ENCODE data around the gene CTSS. TPM values are rescaled to one million over a fixed set of nuclear protein-coding genes. Genes with fewer than 3 reads are reported as not detected.

Gene CTSS
- total RNA-seq, 1 experiment from 2014 or later = 0.57 TPM

- Histone ChIP-seq H4K20me1 (ENCODE audit: insufficient read depth) (no peaks in the 10 kb centered on the region), H3K4me3 (replicated peaks in 1 of 2; ENCODE audit: low read depth in 1 of 2, low read length in 2 of 2) (no peak overlapping the region), H3K79me2 (ENCODE audit: insufficient read depth, low read length) (no peaks in the 10 kb centered on the region), H3K9ac (ENCODE audit: low read length) (no peak overlapping the region), H3K9me2 (ENCODE audit: insufficient read depth) (no peaks in the 10 kb centered on the region), H3K4me1 (ENCODE audit: control insufficient read depth in 1 of 2, insufficient read depth in 2 of 2, low read length in 2 of 2) (no peaks in the 10 kb centered on the region), H3K36me3 (ENCODE audit: control insufficient read depth in 1 of 2, insufficient read depth in 2 of 2, low read length in 2 of 2) (no peaks in the 10 kb centered on the region), H3K9me3 (ENCODE audit: control insufficient read depth in 1 of 2, insufficient read depth in 1 of 2, low read depth in 1 of 2, low read length in 2 of 2) (no peaks in the 10 kb centered on the region), H3K27ac (ENCODE audit: low read depth, low read length) (no peak overlapping the region), H2AFZ (ENCODE audit: low read depth, low read length, poor library complexity, severe bottlenecking) (no peak overlapping the region), H3K4me2 (ENCODE audit: low read length) (no peak overlapping the region), H3K27me3 (ENCODE audit: insufficient read depth, low read length) (no peaks in the 10 kb centered on the region)
- CTCF ChIA-PET = no interaction called here
- no peak for DNase-seq (ENCODE audit: low read depth, low spot score)
- BruUV-seq (replicated peaks) = no TSS peak
- intact Hi-C loops (cut with micrococcal nuclease) = no loop called here
- POLR2A ChIA-PET = no interaction called here
- no peak for TF ChIP-seq CTCF (IDR thresholded peaks at IDR 0.05 in 2 of 3, conservative IDR thresholded peaks at IDR 0.05 in 1 of 3; ENCODE audit: borderline replicate concordance in 1 of 3, insufficient read depth in 1 of 3, low read depth in 2 of 3, low read length in 2 of 3)
- no peak for TF ChIP-seq POLR2AphosphoS5 (IDR thresholded peaks at IDR 0.05; ENCODE audit: low read depth, low read length)
- TF ChIP-seq JUND (IDR thresholded peaks at IDR 0.05) = no peak
- TF ChIP-seq ZBTB33 (IDR thresholded peaks at IDR 0.05; ENCODE audit: extremely low read depth, insufficient replicate concordance, low read length) = no peak
- no peak for TF ChIP-seq TCF7L2 (IDR thresholded peaks at IDR 0.05; ENCODE audit: borderline replicate concordance, extremely low read depth, insufficient read depth, insufficient read length)
- TF ChIP-seq MAX (IDR thresholded peaks at IDR 0.05) = no peak
- TF ChIP-seq ZFX (IDR thresholded peaks at IDR 0.05) = no peak
- TF ChIP-seq EZH2phosphoT487 (IDR thresholded peaks at IDR 0.05; ENCODE audit: borderline replicate concordance) = no peak
- TF ChIP-seq FOSL1 (IDR thresholded peaks at IDR 0.05; ENCODE audit: low read depth) = no peak
- TF ChIP-seq YY1 (IDR thresholded peaks at IDR 0.05; ENCODE audit: extremely low read depth, insufficient replicate concordance, low read depth, low read length) = no peak
- no peak for TF ChIP-seq ELF1 (IDR thresholded peaks at IDR 0.05; ENCODE audit: borderline replicate concordance, low read depth)
- no peak for TF ChIP-seq EGR1 (IDR thresholded peaks at IDR 0.05; ENCODE audit: low read depth)
- no peak for TF ChIP-seq POLR2A (IDR thresholded peaks at IDR 0.05; ENCODE audit: borderline replicate concordance, extremely low read depth, insufficient read depth, insufficient read length)
- TF ChIP-seq ATF3 (IDR thresholded peaks at IDR 0.05) = no peak
- no peak for TF ChIP-seq REST (IDR thresholded peaks at IDR 0.05; ENCODE audit: low read depth)
- TF ChIP-seq RAD21 (IDR thresholded peaks at IDR 0.05; ENCODE audit: low read depth) = no peak
- no peak for TF ChIP-seq SRF (IDR thresholded peaks at IDR 0.05; ENCODE audit: low read depth)
- ATAC-seq = no peak
- RAD21 ChIA-PET (ENCODE audit: low non-redundant PET in 1 of 2, low total read pairs in 2 of 2, uncharacterized antibody in 2 of 2, unreplicated experiment in 2 of 2) = no interaction called here
Observed at GRCh38 chr1:150763018-150763417, 2.6 kb downstream of the CTSS start.
